Measurements from ENCODE around the gene PHETA2. TPM values are rescaled to one million over a fixed set of nuclear protein-coding genes. Genes with fewer than 3 reads are reported as not detected.
A peak's percentile ranks its signal among the peaks of the same experiment; 100 is the strongest.
"Not testable (repeated sequence)": the region's sequence is repeated elsewhere in the genome, so short reads cannot be mapped to it uniquely, and the experiment has no call there.

PHETA2 gene
- polyA plus RNA-seq, 1 donor (not counting 4 experiments of a cell fraction or from before 2014, with no cell fraction given) = 0.80 TPM

GRCh38 chr22:42114721-42115120, 40.7 kb downstream of the PHETA2 start:
- DNase-seq (ENCODE audit: low read depth, low spot score) (no peak), FAIRE-seq (no peak)
- dilution Hi-C loops (cut with MboI; ENCODE audit: extremely low pct_ligation_motif_present, low sequenced_read_pairs) = no loop called here
- Histone ChIP-seq H3K27me3 (ENCODE audit: control insufficient read depth, extremely low read depth, insufficient read depth, low read length) (no peaks in the 10 kb centered on the region), H4K20me1 (ENCODE audit: control insufficient read depth, extremely low read depth, insufficient read depth, low read length) (no peaks in the 10 kb centered on the region), H3K79me2 (ENCODE audit: control insufficient read depth, insufficient read depth, low read length) (no peaks in the 10 kb centered on the region), H3K9me1 (ENCODE audit: control insufficient read depth, extremely low read depth, insufficient read depth, low read length) (no peaks in the 10 kb centered on the region), H3K4me3 (ENCODE audit: control insufficient read depth in 2 of 3, extremely low read depth in 1 of 3, insufficient read depth in 2 of 3, low read depth in 1 of 3, low read length in 3 of 3) (no peak overlapping the region), H3K4me1 (ENCODE audit: control insufficient read depth, extremely low read depth, insufficient read depth, low read length) (no peaks in the 10 kb centered on the region), H3K4me2 (ENCODE audit: control insufficient read depth, extremely low read depth, insufficient read depth, low read depth, low read length) (no peak overlapping the region), H3K27ac (ENCODE audit: control insufficient read depth, insufficient read depth, low read length) (no peak overlapping the region), H2AFZ (ENCODE audit: control insufficient read depth, low read length) (no peak overlapping the region), H3K9me3 (ENCODE audit: control insufficient read depth, low read depth, low read length) (peaks cover 11% of the 10 kb centered on the region), H3K36me3 (ENCODE audit: control insufficient read depth in 2 of 2, extremely low read depth in 1 of 2, insufficient read depth in 2 of 2, low read length in 2 of 2) (no peaks in the 10 kb centered on the region), H3K9ac (ENCODE audit: control insufficient read depth, extremely low read depth, insufficient read depth, low read length) (no peak overlapping the region)
- TF ChIP-seq CTCF (optimal IDR thresholded peaks at IDR 0.05 in 1 of 3, IDR thresholded peaks at IDR 0.05 in 1 of 3, conservative IDR thresholded peaks at IDR 0.05 in 1 of 3; ENCODE audit: extremely low read depth in 1 of 3, insufficient read depth in 2 of 3, low read length in 3 of 3) = peak; percentile 15 to 26 (median 19)
- TF ChIP-seq EZH2 (IDR thresholded peaks at IDR 0.05; ENCODE audit: low read length) = no peak

GRCh38 chr22:42115420-42115830, 41.4 kb downstream of the PHETA2 start:
- peaks cover 11% of the 10 kb centered on the region for H3K9me3 ChIP-seq (ENCODE audit: control insufficient read depth, low read depth, low read length)
- dilution Hi-C loops (cut with MboI; ENCODE audit: extremely low pct_ligation_motif_present, low sequenced_read_pairs); FAIRE-seq; H3K4me2 ChIP-seq (ENCODE audit: control insufficient read depth, extremely low read depth, insufficient read depth, low read depth, low read length); H3K4me1 ChIP-seq (ENCODE audit: control insufficient read depth, extremely low read depth, insufficient read depth, low read length); DNase-seq (ENCODE audit: low read depth, low spot score); H3K4me3 ChIP-seq (ENCODE audit: control insufficient read depth in 2 of 3, extremely low read depth in 1 of 3, insufficient read depth in 2 of 3, low read depth in 1 of 3, low read length in 3 of 3); H3K9ac ChIP-seq (ENCODE audit: control insufficient read depth, extremely low read depth, insufficient read depth, low read length); H3K36me3 ChIP-seq (ENCODE audit: control insufficient read depth in 2 of 2, extremely low read depth in 1 of 2, insufficient read depth in 2 of 2, low read length in 2 of 2); H3K27me3 ChIP-seq (ENCODE audit: control insufficient read depth, extremely low read depth, insufficient read depth, low read length); H4K20me1 ChIP-seq (ENCODE audit: control insufficient read depth, extremely low read depth, insufficient read depth, low read length); H3K9me1 ChIP-seq (ENCODE audit: control insufficient read depth, extremely low read depth, insufficient read depth, low read length); H2AFZ ChIP-seq (ENCODE audit: control insufficient read depth, low read length); H3K79me2 ChIP-seq (ENCODE audit: control insufficient read depth, insufficient read depth, low read length); H3K27ac ChIP-seq (ENCODE audit: control insufficient read depth, insufficient read depth, low read length): not testable (repeated sequence)

- H3K9ac ChIP-seq (ENCODE audit: control insufficient read depth, extremely low read depth, insufficient read depth, low read length) = no peak overlapping the region
- no peak overlapping the region for H3K4me2 ChIP-seq (ENCODE audit: control insufficient read depth, extremely low read depth, insufficient read depth, low read depth, low read length)
- no peak for DNase-seq (ENCODE audit: low read depth, low spot score)
- no peak overlapping the region for H3K27ac ChIP-seq (ENCODE audit: control insufficient read depth, insufficient read depth, low read length)
- no peaks in the 10 kb centered on the region for H3K27me3 ChIP-seq (ENCODE audit: control insufficient read depth, extremely low read depth, insufficient read depth, low read length)
- no peaks in the 10 kb centered on the region for H3K36me3 ChIP-seq (ENCODE audit: control insufficient read depth in 2 of 2, extremely low read depth in 1 of 2, insufficient read depth in 2 of 2, low read length in 2 of 2)
- H2AFZ ChIP-seq (ENCODE audit: control insufficient read depth, low read length) = no peak overlapping the region
- dilution Hi-C loops (cut with MboI; ENCODE audit: extremely low pct_ligation_motif_present, low sequenced_read_pairs) = no loop called here
- TF ChIP-seq EZH2 (IDR thresholded peaks at IDR 0.05; ENCODE audit: low read length) (no peak), CTCF (optimal IDR thresholded peaks at IDR 0.05 in 1 of 3, IDR thresholded peaks at IDR 0.05 in 1 of 3, conservative IDR thresholded peaks at IDR 0.05 in 1 of 3; ENCODE audit: extremely low read depth in 1 of 3, insufficient read depth in 2 of 3, low read length in 3 of 3) (no peak)
- FAIRE-seq = peak; percentile 46
- H4K20me1 ChIP-seq (ENCODE audit: control insufficient read depth, extremely low read depth, insufficient read depth, low read length) = no peaks in the 10 kb centered on the region
- H3K4me3 ChIP-seq (ENCODE audit: control insufficient read depth in 2 of 3, extremely low read depth in 1 of 3, insufficient read depth in 2 of 3, low read depth in 1 of 3, low read length in 3 of 3) = no peak overlapping the region
- H3K9me1 ChIP-seq (ENCODE audit: control insufficient read depth, extremely low read depth, insufficient read depth, low read length) = no peaks in the 10 kb centered on the region
- H3K79me2 ChIP-seq (ENCODE audit: control insufficient read depth, insufficient read depth, low read length) = no peaks in the 10 kb centered on the region
- H3K4me1 ChIP-seq (ENCODE audit: control insufficient read depth, extremely low read depth, insufficient read depth, low read length) = no peaks in the 10 kb centered on the region
- peaks cover 11% of the 10 kb centered on the region for H3K9me3 ChIP-seq (ENCODE audit: control insufficient read depth, low read depth, low read length)
These were observed 42.9 kb downstream of the PHETA2 start for GRCh38 chr22:42116848-42117424.
